Central memory CD8-positive, alpha-beta T cell (primary cell): ENCODE data around the gene ZNF414.
"Not testable (repeated sequence)": the region's sequence is repeated elsewhere in the genome, so short reads cannot be mapped to it uniquely, and the experiment has no call there.

Experiments
- ATAC-seq: fragments of 150-1000 bp; cut with Tn5 transposase; replicated peaks from 2 replicates; pipeline ENCODE4 v1.10.0; 2022; ENCODE audit warnings: mild to moderate bottlenecking, moderate FRiP score, moderate number of reproducible peaks; ENCODE audit not compliant: poor library complexity, severe bottlenecking; ENCODE audit errors: extremely low read depth
- DNase-seq, 2 donors: peaks; one replicate each; pipeline ENCODE4 v3.0.0; 2021; ENCODE audit warnings: low spot score in 2 of 2
- H3K27ac Mint-ChIP-seq: one replicate; pipeline ENCODE4 v1.8.0; 2022; ENCODE audit warnings: low read depth, mild to moderate bottlenecking, moderate library complexity, mixed read lengths
- H3K27me3 Mint-ChIP-seq: one replicate; pipeline ENCODE4 v1.8.0; 2022; ENCODE audit warnings: mixed read lengths
- H3K36me3 Mint-ChIP-seq: one replicate; pipeline ENCODE4 v1.8.0; 2022; ENCODE audit warnings: mild to moderate bottlenecking, moderate library complexity, mixed read lengths; ENCODE audit not compliant: insufficient read depth
- H3K4me1 Mint-ChIP-seq: one replicate; pipeline ENCODE4 v1.8.0; 2022; ENCODE audit warnings: mixed read lengths
- H3K4me3 Mint-ChIP-seq: one replicate; pipeline ENCODE4 v1.8.0; 2022; ENCODE audit warnings: mild to moderate bottlenecking, moderate library complexity, mixed read lengths
- H3K9me3 Mint-ChIP-seq: one replicate; pipeline ENCODE4 v1.8.0; 2022; ENCODE audit warnings: mixed read lengths

ZNF414 gene

GRCh38 chr19:8532225-8532624 lies 18.3 kb upstream of the ZNF414 start:
- no peak for ATAC-seq
- Mint-ChIP-seq H3K9me3 (no peaks in the 10 kb centered on the region), H3K27me3 (no peaks in the 10 kb centered on the region), H3K4me3 (no peak overlapping the region), H3K36me3 (peaks cover 84% of the 10 kb centered on the region), H3K4me1 (peaks cover 29% of the 10 kb centered on the region), H3K27ac (peak overlapping the region; percentile 77)
- no peak for DNase-seq

- peaks cover 35% of the 10 kb centered on the region for H3K4me1 Mint-ChIP-seq
- DNase-seq (no peak), ATAC-seq (no peak)
- no peaks in the 10 kb centered on the region for H3K9me3 Mint-ChIP-seq
- H3K4me3 Mint-ChIP-seq, result no peak overlapping the region
- no peaks in the 10 kb centered on the region for H3K27me3 Mint-ChIP-seq
- no peak overlapping the region for H3K27ac Mint-ChIP-seq
- H3K36me3 Mint-ChIP-seq, result peaks cover 85% of the 10 kb centered on the region
These were observed 17.5 kb upstream of the ZNF414 start for GRCh38 chr19:8531470-8531869.

GRCh38 chr19:8530061-8530679 lies 16.2 kb upstream of the ZNF414 start:
- H3K27me3 Mint-ChIP-seq, result no peaks in the 10 kb centered on the region
- H3K27ac Mint-ChIP-seq, result peak overlapping the region; percentile 62
- H3K36me3 Mint-ChIP-seq, result peaks cover 74% of the 10 kb centered on the region
- H3K4me1 Mint-ChIP-seq, result peaks cover 29% of the 10 kb centered on the region
- H3K9me3 Mint-ChIP-seq, result no peaks in the 10 kb centered on the region
- H3K4me3 Mint-ChIP-seq, result no peak overlapping the region
- DNase-seq (no peak), ATAC-seq (no peak)

- Mint-ChIP-seq H3K4me3 (no peak overlapping the region), H3K27me3 (no peaks in the 10 kb centered on the region), H3K4me1 (peaks cover 33% of the 10 kb centered on the region), H3K27ac (peak overlapping the region; percentile 62), H3K9me3 (no peaks in the 10 kb centered on the region), H3K36me3 (peaks cover 70% of the 10 kb centered on the region)
- DNase-seq (no peak), ATAC-seq (no peak)
These were observed 15.5 kb upstream of the ZNF414 start for GRCh38 chr19:8529369-8530006.

- H3K4me3 Mint-ChIP-seq, result peak overlapping the region; percentile 46
- DNase-seq (no peak), ATAC-seq (no peak)
- H3K4me1 Mint-ChIP-seq, result peaks cover 35% of the 10 kb centered on the region
- H3K9me3 Mint-ChIP-seq, result no peaks in the 10 kb centered on the region
- H3K36me3 Mint-ChIP-seq, result peaks cover 63% of the 10 kb centered on the region
- H3K27me3 Mint-ChIP-seq, result no peaks in the 10 kb centered on the region
- H3K27ac Mint-ChIP-seq, result peak overlapping the region; percentile 62
These were observed 14.5 kb upstream of the ZNF414 start for GRCh38 chr19:8528500-8528899.

- Mint-ChIP-seq H3K4me1 (peaks cover 28% of the 10 kb centered on the region), H3K27me3 (no peaks in the 10 kb centered on the region), H3K4me3 (no peak overlapping the region), H3K27ac (no peak overlapping the region), H3K36me3 (peaks cover 64% of the 10 kb centered on the region), H3K9me3 (no peaks in the 10 kb centered on the region)
- DNase-seq (no peak), ATAC-seq (no peak)
These were observed 12.6 kb upstream of the ZNF414 start for GRCh38 chr19:8526345-8527091.

GRCh38 chr19:8525401-8525684 lies 11.4 kb upstream of the ZNF414 start:
- Mint-ChIP-seq H3K36me3 (peaks cover 63% of the 10 kb centered on the region), H3K27ac (no peak overlapping the region), H3K4me3 (no peak overlapping the region), H3K9me3 (no peaks in the 10 kb centered on the region), H3K4me1 (peaks cover 28% of the 10 kb centered on the region), H3K27me3 (no peaks in the 10 kb centered on the region)
- ATAC-seq, result no peak
- no peak for DNase-seq

GRCh38 chr19:8519388-8519787 lies 5.4 kb upstream of the ZNF414 start:
- ATAC-seq (no peak), DNase-seq (no peak)
- Mint-ChIP-seq H3K36me3 (peaks cover 54% of the 10 kb centered on the region), H3K9me3 (no peaks in the 10 kb centered on the region), H3K4me3 (no peak overlapping the region), H3K27ac (peak overlapping the region; percentile 79), H3K4me1 (peaks cover 40% of the 10 kb centered on the region), H3K27me3 (no peaks in the 10 kb centered on the region)

- no peak for DNase-seq
- H3K4me1 Mint-ChIP-seq, result peaks cover 48% of the 10 kb centered on the region
- no peaks in the 10 kb centered on the region for H3K9me3 Mint-ChIP-seq
- H3K27ac Mint-ChIP-seq, result peak overlapping the region; percentile 79
- no peaks in the 10 kb centered on the region for H3K27me3 Mint-ChIP-seq
- peaks cover 62% of the 10 kb centered on the region for H3K36me3 Mint-ChIP-seq
- H3K4me3 Mint-ChIP-seq, result peak overlapping the region; percentile 71
- ATAC-seq, result no peak
These were observed 4.6 kb upstream of the ZNF414 start for GRCh38 chr19:8518536-8518935.

- DNase-seq (peak in 1 of 2 donors; percentile 49), ATAC-seq (peak; percentile 52)
- Mint-ChIP-seq H3K27me3 (no peaks in the 10 kb centered on the region), H3K9me3 (no peaks in the 10 kb centered on the region), H3K36me3 (peaks cover 60% of the 10 kb centered on the region), H3K27ac (peak overlapping the region; percentile 79), H3K4me3 (peak overlapping the region; percentile 71), H3K4me1 (peaks cover 52% of the 10 kb centered on the region)
These were observed 3.8 kb upstream of the ZNF414 start for GRCh38 chr19:8517551-8518442.

GRCh38 chr19:8515317-8515716 lies 1.4 kb upstream of the ZNF414 start:
- Mint-ChIP-seq H3K36me3 (peaks cover 43% of the 10 kb centered on the region), H3K27me3 (no peaks in the 10 kb centered on the region), H3K27ac (peak overlapping the region; percentile 99), H3K4me1 (peaks cover 52% of the 10 kb centered on the region), H3K4me3 (peak overlapping the region; percentile 92), H3K9me3 (no peaks in the 10 kb centered on the region)
- ATAC-seq (peak; percentile 10), DNase-seq (peak; percentile 31 to 46)

- not testable (repeated sequence) for H3K9me3 Mint-ChIP-seq, DNase-seq, ATAC-seq, H3K27me3 Mint-ChIP-seq
- H3K36me3 Mint-ChIP-seq, result peaks cover 39% of the 10 kb centered on the region
- peak overlapping the region; percentile 92 for H3K4me3 Mint-ChIP-seq
- peaks cover 52% of the 10 kb centered on the region for H3K4me1 Mint-ChIP-seq
- H3K27ac Mint-ChIP-seq, result peak overlapping the region; percentile 99
These were observed 590 bp upstream of the ZNF414 start for GRCh38 chr19:8514505-8515009.
